HG03432 (cell line): ENCODE results near the gene KRT79.

Experiments used
- ATAC-seq: cut with Tn5 transposase; IDR thresholded peaks from one replicate; pipeline ENCODE4 v1.9.1; 2021; ENCODE audit warnings: mild to moderate bottlenecking, moderate library complexity; ENCODE audit not compliant: unreplicated experiment

Gene KRT79

GRCh38 chr12:52820521-52820920, 13.6 kb downstream of the KRT79 start:
- no peak for ATAC-seq

GRCh38 chr12:52819731-52820510, 14.2 kb downstream of the KRT79 start:
- ATAC-seq: no peak

GRCh38 chr12:52818887-52819420, 15.2 kb downstream of the KRT79 start:
- no peak for ATAC-seq

GRCh38 chr12:52818388-52818787, 15.7 kb downstream of the KRT79 start:
- ATAC-seq: no peak

GRCh38 chr12:52817699-52818238, 16.3 kb downstream of the KRT79 start:
- no peak for ATAC-seq

GRCh38 chr12:52817003-52817698, 17.0 kb downstream of the KRT79 start:
- ATAC-seq: no peak

GRCh38 chr12:52815676-52816588, 18.2 kb downstream of the KRT79 start:
- ATAC-seq: no peak

- no peak for ATAC-seq
These were observed 18.9 kb downstream of the KRT79 start for GRCh38 chr12:52815161-52815560.

- ATAC-seq: no peak
These were observed 19.4 kb downstream of the KRT79 start for GRCh38 chr12:52814710-52815155.

GRCh38 chr12:52813885-52814709, 20.0 kb downstream of the KRT79 start, which contains the start of gene KRT4:
Gene KRT4 (minus strand): TSS chr12:52814116. CDS start chr12:52814058, 58 bp downstream.
- ATAC-seq: no peak

GRCh38 chr12:52813203-52813819, 20.8 kb downstream of the KRT79 start:
- no peak for ATAC-seq

- ATAC-seq: no peak
These were observed 21.4 kb downstream of the KRT79 start for GRCh38 chr12:52812749-52813148.

- no peak for ATAC-seq
These were observed 22.1 kb downstream of the KRT79 start for GRCh38 chr12:52812073-52812400.

GRCh38 chr12:52811191-52812072, 22.7 kb downstream of the KRT79 start:
- ATAC-seq: no peak

GRCh38 chr12:52810554-52810953, 23.6 kb downstream of the KRT79 start:
- no peak for ATAC-seq

GRCh38 chr12:52809166-52809565, 24.9 kb downstream of the KRT79 start:
- ATAC-seq: no peak

- ATAC-seq: no peak
These were observed 25.4 kb downstream of the KRT79 start for GRCh38 chr12:52808573-52809160.
